ENCODE measurements around the gene ARHGAP15. TPM values are rescaled to one million over a fixed set of nuclear protein-coding genes. Genes with fewer than 3 reads are reported as not detected.

The ARHGAP15 gene
- total RNA-seq, 1 donor from 2014 or later, result 56.2 TPM

GRCh38 chr2:143192716-143193115 lies 63.5 kb downstream of the ARHGAP15 start:
- H3K27ac Mint-ChIP-seq, result peak overlapping the region; percentile 16
- H3K27me3 Mint-ChIP-seq, result no peaks in the 10 kb centered on the region
- H3K4me3 Mint-ChIP-seq, result no peak overlapping the region
- no peak for DNase-seq
- H3K36me3 Mint-ChIP-seq (ENCODE audit: low read depth), result peaks cover 35% of the 10 kb centered on the region
- H3K9me3 Mint-ChIP-seq, result no peaks in the 10 kb centered on the region
- intact Hi-C loops (cut with micrococcal nuclease), result no loop called here
- H3K4me1 Mint-ChIP-seq, result peaks cover 5% of the 10 kb centered on the region

DNA sequence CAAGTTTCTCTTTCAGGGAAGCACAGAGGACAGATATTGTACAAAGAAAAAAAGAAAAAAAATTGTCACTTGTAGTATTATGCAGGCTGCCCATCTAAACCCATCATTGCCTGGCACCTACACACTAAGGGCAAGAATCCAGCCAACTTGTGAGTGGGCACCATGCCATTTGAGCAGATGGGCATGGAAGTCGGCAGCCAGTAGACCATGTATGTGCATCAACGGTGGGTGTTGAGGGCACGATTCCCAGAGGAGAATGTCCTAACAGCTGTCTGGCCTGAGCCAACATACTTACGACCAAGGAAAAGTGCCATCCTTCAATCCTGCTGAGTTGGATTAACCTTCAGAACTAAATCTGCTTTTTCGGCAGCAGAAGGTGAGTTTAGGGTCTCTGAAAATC lies 63.9 kb downstream of the ARHGAP15 start:
- no peak overlapping the region for H3K27ac Mint-ChIP-seq
- H3K9me3 Mint-ChIP-seq, result no peaks in the 10 kb centered on the region
- peaks cover 35% of the 10 kb centered on the region for H3K36me3 Mint-ChIP-seq (ENCODE audit: low read depth)
- H3K4me3 Mint-ChIP-seq, result no peak overlapping the region
- intact Hi-C loops (cut with micrococcal nuclease), result no loop called here
- peaks cover 5% of the 10 kb centered on the region for H3K4me1 Mint-ChIP-seq
- DNase-seq, result no peak
- no peaks in the 10 kb centered on the region for H3K27me3 Mint-ChIP-seq

DNA sequence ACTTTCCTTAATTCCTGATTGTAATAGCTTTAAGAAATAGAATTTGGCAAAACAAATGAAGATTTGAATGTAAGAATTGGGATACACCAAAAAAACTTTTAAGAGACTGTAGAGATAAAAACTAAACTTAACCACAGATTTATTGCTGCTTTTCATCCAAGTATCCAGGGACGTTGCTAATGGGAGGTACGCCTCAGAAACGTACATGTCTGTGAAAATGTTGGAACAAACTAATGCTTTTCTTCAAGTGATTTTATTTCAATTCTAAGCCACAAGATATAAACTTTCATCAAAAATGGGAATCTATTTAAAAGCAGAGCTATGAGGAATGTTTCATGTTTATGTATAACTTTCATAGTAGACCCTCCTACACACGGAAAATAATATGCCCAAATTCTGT lies 66.3 kb downstream of the ARHGAP15 start:
- Mint-ChIP-seq H3K27me3 (no peaks in the 10 kb centered on the region), H3K9me3 (no peaks in the 10 kb centered on the region), H3K27ac (no peak overlapping the region), H3K36me3 (ENCODE audit: low read depth) (peaks cover 38% of the 10 kb centered on the region), H3K4me1 (peaks cover 5% of the 10 kb centered on the region), H3K4me3 (no peak overlapping the region)
- no peak for DNase-seq
- intact Hi-C loops (cut with micrococcal nuclease), result no loop called here

DNA sequence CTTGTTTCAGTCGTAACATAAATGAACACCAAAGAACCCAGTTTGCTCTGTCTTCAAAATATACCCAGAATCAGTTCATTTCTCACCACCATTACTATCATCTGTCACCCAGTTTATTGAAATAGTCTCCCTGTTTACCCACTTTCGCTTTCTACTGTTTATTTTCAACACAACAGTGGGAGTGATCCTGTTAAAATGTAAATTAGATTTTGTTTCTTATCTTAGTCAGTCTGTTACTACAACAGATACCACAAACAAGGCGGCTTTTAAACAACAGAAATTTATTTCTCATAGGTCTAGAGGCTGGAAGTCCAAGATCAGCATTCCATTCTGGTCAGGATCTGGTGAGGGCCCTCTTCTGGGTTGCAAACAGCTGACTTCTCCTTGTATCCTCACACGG lies 74.8 kb downstream of the ARHGAP15 start:
- Mint-ChIP-seq H3K9me3 (peaks cover 10% of the 10 kb centered on the region), H3K27ac (peak overlapping the region; percentile 84), H3K4me1 (peaks cover 41% of the 10 kb centered on the region), H3K4me3 (peak overlapping the region; percentile 20), H3K27me3 (no peaks in the 10 kb centered on the region), H3K36me3 (ENCODE audit: low read depth) (peaks cover 72% of the 10 kb centered on the region)
- no peak for DNase-seq
- intact Hi-C loops (cut with micrococcal nuclease), result no loop called here

GRCh38 chr2:143205106-143205764 lies 76.0 kb downstream of the ARHGAP15 start:
- H3K4me1 Mint-ChIP-seq, result peaks cover 47% of the 10 kb centered on the region

GRCh38 chr2:143209570-143210445 lies 80.6 kb downstream of the ARHGAP15 start:
- H3K27ac Mint-ChIP-seq, result peak overlapping the region; percentile 38
- H3K4me1 Mint-ChIP-seq, result peaks cover 29% of the 10 kb centered on the region
- no peaks in the 10 kb centered on the region for H3K27me3 Mint-ChIP-seq
- H3K9me3 Mint-ChIP-seq, result no peaks in the 10 kb centered on the region
- no peak overlapping the region for H3K4me3 Mint-ChIP-seq
- peaks cover 44% of the 10 kb centered on the region for H3K36me3 Mint-ChIP-seq (ENCODE audit: low read depth)
- no peak for DNase-seq
- intact Hi-C loops (cut with micrococcal nuclease), result no loop called here

More at GRCh38 chr2:143205106-143205764, 76.0 kb downstream of the ARHGAP15 start:
- peak; percentile 70 for DNase-seq
- Mint-ChIP-seq H3K9me3 (peaks cover 10% of the 10 kb centered on the region), H3K4me3 (peak overlapping the region; percentile 9), H3K27ac (peak overlapping the region; percentile 68), H3K27me3 (no peaks in the 10 kb centered on the region), H3K36me3 (ENCODE audit: low read depth) (peaks cover 73% of the 10 kb centered on the region)
- intact Hi-C loops (cut with micrococcal nuclease), result loop anchor here (1.0 kb wide), 3 partner anchors 17 to 54 kb away; no protein-coding TSS in a partner anchor

DNA sequence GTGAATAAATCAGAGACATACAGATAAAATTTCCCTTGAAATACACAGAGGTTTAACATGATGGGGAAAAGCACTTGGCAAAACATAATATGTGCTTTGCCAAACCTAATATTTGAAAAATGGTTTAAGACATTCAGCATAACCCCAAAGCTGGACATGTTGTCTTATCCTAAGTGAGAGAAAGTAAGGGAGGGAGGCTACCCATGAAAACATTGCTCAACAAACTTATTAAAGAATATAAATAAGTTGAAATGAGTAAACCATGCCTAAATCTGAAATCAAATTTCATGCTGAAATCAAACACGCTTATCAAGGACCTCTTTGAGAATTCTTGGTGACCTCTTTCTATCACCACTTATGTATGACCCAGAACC lies 81.2 kb downstream of the ARHGAP15 start:
- no peak for DNase-seq
- intact Hi-C loops (cut with micrococcal nuclease), result no loop called here
- Mint-ChIP-seq H3K36me3 (ENCODE audit: low read depth) (peaks cover 46% of the 10 kb centered on the region), H3K4me3 (no peak overlapping the region), H3K27ac (no peak overlapping the region), H3K27me3 (no peaks in the 10 kb centered on the region), H3K4me1 (peaks cover 28% of the 10 kb centered on the region), H3K9me3 (no peaks in the 10 kb centered on the region)

DNA sequence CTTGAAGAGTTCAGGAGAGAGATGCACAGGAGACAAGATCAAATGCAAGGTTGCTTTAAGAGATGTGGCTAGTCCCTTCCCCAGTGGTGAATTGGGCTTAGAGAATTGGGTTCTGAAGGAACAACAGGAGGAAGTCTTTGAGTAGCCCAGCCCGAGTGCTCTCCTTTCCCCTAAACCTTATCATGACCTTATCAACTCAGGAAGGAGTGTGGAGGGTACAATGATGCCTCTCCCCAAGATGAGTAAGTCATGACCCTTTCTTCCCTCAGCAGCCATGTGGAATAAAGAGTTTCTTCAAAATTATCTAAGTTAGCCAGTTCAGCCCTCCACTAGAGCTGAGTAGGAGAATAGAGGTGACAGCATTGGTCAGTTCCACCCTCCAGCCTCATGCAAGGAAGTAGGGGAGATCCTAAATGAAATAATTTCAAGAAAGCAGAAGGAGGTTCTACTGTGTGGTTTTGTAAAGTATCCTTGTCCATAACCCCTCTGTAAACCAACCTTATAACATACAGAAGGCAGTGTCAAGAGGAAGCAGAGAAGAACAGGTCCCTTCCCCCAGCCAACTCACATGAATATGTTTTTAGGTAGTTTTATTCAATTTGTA lies 88.4 kb downstream of the ARHGAP15 start:
- peaks cover 40% of the 10 kb centered on the region for H3K4me1 Mint-ChIP-seq
- H3K36me3 Mint-ChIP-seq (ENCODE audit: low read depth), result peaks cover 31% of the 10 kb centered on the region
- intact Hi-C loops (cut with micrococcal nuclease), result no loop called here
- DNase-seq, result no peak
- no peaks in the 10 kb centered on the region for H3K27me3 Mint-ChIP-seq
- no peak overlapping the region for H3K4me3 Mint-ChIP-seq
- peak overlapping the region; percentile 79 for H3K27ac Mint-ChIP-seq
- no peaks in the 10 kb centered on the region for H3K9me3 Mint-ChIP-seq

DNA sequence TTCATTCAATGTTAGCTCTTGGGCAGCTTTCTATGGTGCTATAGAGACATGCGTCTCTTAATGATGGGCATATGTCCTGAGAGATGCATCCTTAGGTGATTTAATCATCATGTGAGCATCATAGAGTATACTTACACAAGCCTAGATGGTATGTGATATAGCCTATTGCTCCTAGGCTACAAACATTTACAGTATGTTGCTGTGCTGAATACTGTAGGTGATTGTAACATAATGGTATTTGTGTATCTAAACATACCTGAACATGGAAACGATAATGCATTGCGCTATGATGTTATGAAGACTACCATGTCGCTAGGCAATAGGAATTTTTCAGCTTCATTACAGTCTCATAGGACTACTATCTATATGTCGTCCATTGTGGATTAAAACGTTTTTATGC lies 89.4 kb downstream of the ARHGAP15 start:
- H3K4me1 Mint-ChIP-seq, result peaks cover 47% of the 10 kb centered on the region
- H3K9me3 Mint-ChIP-seq, result no peaks in the 10 kb centered on the region
- H3K27ac Mint-ChIP-seq, result no peak overlapping the region
- peaks cover 34% of the 10 kb centered on the region for H3K36me3 Mint-ChIP-seq (ENCODE audit: low read depth)
- H3K4me3 Mint-ChIP-seq, result no peak overlapping the region
- intact Hi-C loops (cut with micrococcal nuclease), result no loop called here
- no peak for DNase-seq
- H3K27me3 Mint-ChIP-seq, result no peaks in the 10 kb centered on the region

DNA sequence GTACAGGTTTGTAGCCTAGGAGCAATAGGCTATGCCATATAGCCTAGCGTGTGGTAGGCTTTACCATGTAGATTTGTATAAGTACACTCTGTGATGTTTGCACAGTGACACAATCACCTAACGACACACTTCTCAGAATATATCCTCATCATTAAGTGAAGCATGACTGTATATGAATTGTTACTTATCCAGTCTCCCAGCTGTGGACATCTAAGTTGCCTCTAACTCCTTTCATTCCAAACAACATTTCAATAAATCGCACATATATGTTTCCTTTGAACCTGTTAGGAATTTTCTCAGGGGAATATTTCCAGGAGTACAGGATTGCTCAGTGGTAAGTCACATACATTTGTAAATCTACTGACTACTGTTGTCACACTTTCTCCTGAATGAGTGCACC lies 90.0 kb downstream of the ARHGAP15 start:
- H3K4me3 Mint-ChIP-seq, result no peak overlapping the region
- peaks cover 33% of the 10 kb centered on the region for H3K36me3 Mint-ChIP-seq (ENCODE audit: low read depth)
- no peaks in the 10 kb centered on the region for H3K27me3 Mint-ChIP-seq
- no peak overlapping the region for H3K27ac Mint-ChIP-seq
- no peak for DNase-seq
- no peaks in the 10 kb centered on the region for H3K9me3 Mint-ChIP-seq
- H3K4me1 Mint-ChIP-seq, result peaks cover 51% of the 10 kb centered on the region
- intact Hi-C loops (cut with micrococcal nuclease), result no loop called here

GRCh38 chr2:143223556-143223955 lies 94.3 kb downstream of the ARHGAP15 start:
- no peaks in the 10 kb centered on the region for H3K9me3 Mint-ChIP-seq
- no peaks in the 10 kb centered on the region for H3K27me3 Mint-ChIP-seq
- H3K27ac Mint-ChIP-seq, result peak overlapping the region; percentile 70
- DNase-seq, result no peak
- peaks cover 50% of the 10 kb centered on the region for H3K4me1 Mint-ChIP-seq
- intact Hi-C loops (cut with micrococcal nuclease), result no loop called here
- peaks cover 20% of the 10 kb centered on the region for H3K36me3 Mint-ChIP-seq (ENCODE audit: low read depth)
- no peak overlapping the region for H3K4me3 Mint-ChIP-seq

GRCh38 chr2:143225931-143226330 lies 96.7 kb downstream of the ARHGAP15 start:
- no peaks in the 10 kb centered on the region for H3K27me3 Mint-ChIP-seq
- no peak overlapping the region for H3K4me3 Mint-ChIP-seq
- no peaks in the 10 kb centered on the region for H3K9me3 Mint-ChIP-seq
- peaks cover 33% of the 10 kb centered on the region for H3K36me3 Mint-ChIP-seq (ENCODE audit: low read depth)
- peaks cover 42% of the 10 kb centered on the region for H3K4me1 Mint-ChIP-seq
- DNase-seq, result no peak
- peak overlapping the region; percentile 81 for H3K27ac Mint-ChIP-seq
- intact Hi-C loops (cut with micrococcal nuclease), result no loop called here

- Mint-ChIP-seq H3K27ac (peak overlapping the region; percentile 81), H3K4me1 (peaks cover 39% of the 10 kb centered on the region), H3K4me3 (no peak overlapping the region), H3K36me3 (ENCODE audit: low read depth) (peaks cover 40% of the 10 kb centered on the region), H3K27me3 (no peaks in the 10 kb centered on the region), H3K9me3 (peaks cover 7% of the 10 kb centered on the region)
- DNase-seq, result no peak
- intact Hi-C loops (cut with micrococcal nuclease), result no loop called here
These were observed 97.7 kb downstream of the ARHGAP15 start for GRCh38 chr2:143226714-143227541.

Measured in activated CD4-positive, alpha-beta T cell treated with anti-CD3 and anti-CD28 coated beads, Interleukin-2, amount 10 ng/mL, durations not matched to agents 24 days and 14 days (primary cell).